Activated CD4-positive, alpha-beta T cell treated with anti-CD3 and anti-CD28 coated beads, Interleukin-2, Interleukin-6, amounts not matched to agents 100 ng/mL and 50 ng/mL, durations not matched to agents 16 hours and 8 hours (primary cell): ENCODE measurements around the gene WNT11.

Source experiments
- DNase-seq: peaks from one replicate; pipeline ENCODE4 v3.0.0-alpha.2; 2020

The WNT11 gene

GRCh38 chr11:76206327-76207081 lies at the start of gene WNT11:
WNT11 (minus strand) TSS chr11:76206502; CDS start chr11:76206407, 95 bp downstream.
- DNase-seq: peak; percentile 16

- no peak for DNase-seq
Measured at GRCh38 chr11:76253416-76253815, 47.1 kb upstream of the WNT11 start.

- DNase-seq: no peak
Measured at GRCh38 chr11:76252631-76253070, 46.3 kb upstream of the WNT11 start.

- no peak for DNase-seq
Measured at GRCh38 chr11:76251576-76251975, 45.3 kb upstream of the WNT11 start.

GRCh38 chr11:76251226-76251575 lies 44.9 kb upstream of the WNT11 start:
- DNase-seq: no peak

- DNase-seq: no peak
Measured at GRCh38 chr11:76250520-76251225, 44.4 kb upstream of the WNT11 start.

GRCh38 chr11:76249195-76249741 lies 43.0 kb upstream of the WNT11 start:
- DNase-seq: no peak

GRCh38 chr11:76248210-76248609 lies 41.9 kb upstream of the WNT11 start:
- DNase-seq: no peak

- DNase-seq: no peak
Measured at GRCh38 chr11:76247091-76247490, 40.8 kb upstream of the WNT11 start.

- DNase-seq: no peak
Measured at GRCh38 chr11:76246271-76246933, 40.1 kb upstream of the WNT11 start.

GRCh38 chr11:76245720-76246119 lies 39.4 kb upstream of the WNT11 start:
- no peak for DNase-seq

- no peak for DNase-seq
Measured at GRCh38 chr11:76244316-76244851, 38.1 kb upstream of the WNT11 start.

GRCh38 chr11:76243957-76244285 lies 37.6 kb upstream of the WNT11 start:
- no peak for DNase-seq

GRCh38 chr11:76243193-76243956 lies 37.1 kb upstream of the WNT11 start:
- DNase-seq: no peak

GRCh38 chr11:76242004-76242779 lies 35.9 kb upstream of the WNT11 start:
- no peak for DNase-seq

GRCh38 chr11:76241243-76242000 lies 35.1 kb upstream of the WNT11 start:
- no peak for DNase-seq

GRCh38 chr11:76240666-76241065 lies 34.4 kb upstream of the WNT11 start:
- no peak for DNase-seq

- DNase-seq: no peak
Measured at GRCh38 chr11:76240161-76240540, 33.8 kb upstream of the WNT11 start.

- no peak for DNase-seq
Measured at GRCh38 chr11:76239483-76240160, 33.3 kb upstream of the WNT11 start.

- DNase-seq: no peak
Measured at GRCh38 chr11:76238551-76238950, 32.2 kb upstream of the WNT11 start.

- no peak for DNase-seq
Measured at GRCh38 chr11:76237914-76238313, 31.6 kb upstream of the WNT11 start.
